SH-SY5Y (cell line): ENCODE data around the gene WDFY3.

ENCODE experiments used
- GATA2 ChIP-seq: IDR thresholded peaks from 2 replicates; pipeline ENCODE4 v1.6.1; 2011; ENCODE audit warnings: mild to moderate bottlenecking, low read depth, low read length
- GATA3 ChIP-seq: IDR thresholded peaks from 2 replicates; pipeline ENCODE4 v1.6.1; 2011; ENCODE audit warnings: low read depth, mild to moderate bottlenecking, low read length, moderate library complexity

WDFY3 gene

GRCh38 chr4:84782517-84782916 lies 184.0 kb downstream of the WDFY3 start:
- no peak for TF ChIP-seq GATA2
- no peak for TF ChIP-seq GATA3

- TF ChIP-seq GATA2 (no peak), GATA3 (no peak)
These were observed 185.8 kb downstream of the WDFY3 start for GRCh38 chr4:84780719-84781118.

- TF ChIP-seq GATA2: no peak
These were observed 188.4 kb downstream of the WDFY3 start for GRCh38 chr4:84778041-84778440.

- no peak for TF ChIP-seq GATA2
- TF ChIP-seq GATA3: no peak
These were observed 199.3 kb downstream of the WDFY3 start for GRCh38 chr4:84767168-84767567.

- TF ChIP-seq GATA3 (no peak), GATA2 (no peak)
These were observed 213.0 kb downstream of the WDFY3 start for GRCh38 chr4:84753321-84753972.

GRCh38 chr4:84751707-84752106 lies 214.8 kb downstream of the WDFY3 start:
- TF ChIP-seq GATA3 (no peak), GATA2 (no peak)

GRCh38 chr4:84750960-84751283 lies 215.6 kb downstream of the WDFY3 start:
- TF ChIP-seq GATA2 (no peak), GATA3 (no peak)

- TF ChIP-seq GATA2: peak; percentile 52
- TF ChIP-seq GATA3: peak; percentile 23; the same call in 1 of the 2 replicates
These were observed 216.1 kb downstream of the WDFY3 start for GRCh38 chr4:84750260-84750959.

- TF ChIP-seq GATA3 (no peak), GATA2 (no peak)
These were observed 226.4 kb downstream of the WDFY3 start for GRCh38 chr4:84740057-84740456.

GRCh38 chr4:84738622-84739021 lies 227.9 kb downstream of the WDFY3 start:
- TF ChIP-seq GATA3: no peak

GRCh38 chr4:84737656-84738055 lies 228.8 kb downstream of the WDFY3 start:
- TF ChIP-seq GATA2 (no peak), GATA3 (no peak)

GRCh38 chr4:84734037-84734436 lies 232.5 kb downstream of the WDFY3 start:
- TF ChIP-seq GATA2: no peak
- no peak for TF ChIP-seq GATA3

- no peak for TF ChIP-seq GATA2
These were observed 233.0 kb downstream of the WDFY3 start for GRCh38 chr4:84733343-84734033.

GRCh38 chr4:84730375-84730774 lies 236.1 kb downstream of the WDFY3 start:
- no peak for TF ChIP-seq GATA3
- TF ChIP-seq GATA2: no peak

GRCh38 chr4:84727491-84727890 lies 239.0 kb downstream of the WDFY3 start:
- no peak for TF ChIP-seq GATA3
- TF ChIP-seq GATA2: no peak

GRCh38 chr4:84726356-84726755 lies 240.1 kb downstream of the WDFY3 start:
- TF ChIP-seq GATA3: no peak
- TF ChIP-seq GATA2: no peak
